Measurements from ENCODE around the gene MBOAT7. TPM values are rescaled to one million over a fixed set of nuclear protein-coding genes. Genes with fewer than 3 reads are reported as not detected.
A peak's percentile ranks its signal among the peaks of the same experiment; 100 is the strongest.

Gene MBOAT7
- total and polyA plus RNA-seq, 11 donors = 9.8 to 37.3 (median 19.6) TPM

- H3K27me3 ChIP-seq = no peaks in the 10 kb centered on the region
- intact Hi-C loops (cut with DNase I) = no loop called here
- WGBS, 4 donors = 82 to 89% (median 87%) methylated on average over 23 of the region's 23 CpGs
- peaks cover 1 to 100% (median 100%) of the 10 kb centered on the region in 9 donors for H3K36me3 ChIP-seq
- peaks cover 0 to 18% (median 6%) of the 10 kb centered on the region in 12 donors for H3K4me1 ChIP-seq
- ATAC-seq = no peak
- H3K9me3 ChIP-seq = no peaks in the 10 kb centered on the region
- DNase-seq = no peak
- H3K27ac ChIP-seq = no peak overlapping the region
- TF ChIP-seq CTCF (IDR thresholded peaks at IDR 0.05) = no peak
- TF ChIP-seq POLR2A (IDR thresholded peaks at IDR 0.05) = no peak
- no peak overlapping the region for H3K4me3 ChIP-seq
These were observed 37.9 kb downstream of the MBOAT7 start for GRCh38 chr19:54151362-54152035.

DNA sequence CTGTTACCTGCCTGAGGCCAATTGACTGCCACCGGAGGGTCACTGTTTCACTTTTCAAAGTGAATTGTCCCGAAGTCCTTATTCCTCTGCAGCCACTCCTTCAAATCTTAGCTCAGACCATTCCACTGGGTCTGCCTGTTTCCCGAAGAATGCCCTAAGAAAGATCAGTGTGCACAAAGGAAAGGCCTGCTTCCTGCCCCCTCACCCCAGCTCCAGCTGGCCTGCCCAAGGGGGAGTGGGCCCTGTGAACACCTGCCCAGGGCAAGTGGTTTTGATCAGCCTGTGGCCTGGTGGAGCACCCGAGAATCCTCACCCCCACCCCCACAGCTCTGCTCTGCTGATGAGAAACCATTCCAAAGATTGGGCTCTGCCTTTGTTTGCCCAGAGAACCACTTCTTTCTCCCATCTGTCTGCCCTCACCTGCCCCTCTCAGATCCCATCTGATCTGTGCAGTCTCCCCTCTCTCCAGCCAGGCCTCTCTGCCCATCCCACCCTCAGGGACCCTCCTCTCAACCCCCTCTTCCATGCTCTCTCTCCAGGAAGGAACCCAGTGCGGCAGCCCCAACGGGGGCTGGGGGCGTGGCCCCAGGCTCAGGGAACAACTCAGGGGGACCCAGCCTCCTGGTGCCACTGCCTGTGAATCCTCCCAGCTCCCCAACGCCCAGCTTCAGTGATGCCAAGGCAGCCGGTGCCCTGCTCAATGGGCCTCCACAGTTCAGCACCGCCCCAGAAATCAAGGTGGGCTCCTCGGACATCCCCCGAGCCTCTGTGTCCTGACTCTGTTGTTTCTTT lies 40.2 kb downstream of the MBOAT7 start:
- ATAC-seq = no peak
- WGBS, 4 donors = 79 to 83% (median 82%) methylated on average over 12 of the region's 12 CpGs
- H3K4me1 ChIP-seq = peaks cover 0 to 19% (median 1%) of the 10 kb centered on the region in 12 donors
- TF ChIP-seq POLR2A (IDR thresholded peaks at IDR 0.05) = no peak
- no peak for TF ChIP-seq CTCF (IDR thresholded peaks at IDR 0.05)
- H3K27ac ChIP-seq = no peak overlapping the region
- no peaks in the 10 kb centered on the region for H3K9me3 ChIP-seq
- no peak for DNase-seq
- no peak overlapping the region for H3K4me3 ChIP-seq
- intact Hi-C loops (cut with DNase I) = no loop called here
- peaks cover 7 to 100% (median 100%) of the 10 kb centered on the region in 9 donors for H3K36me3 ChIP-seq
- no peaks in the 10 kb centered on the region for H3K27me3 ChIP-seq

GRCh38 chr19:54148158-54148557 lies 41.2 kb downstream of the MBOAT7 start:
- peak overlapping the region in 8 of 12 donors; percentile 12 to 42 (median 34) for H3K27ac ChIP-seq
- H3K4me3 ChIP-seq = no peak overlapping the region
- DNase-seq = no peak
- intact Hi-C loops (cut with DNase I) = no loop called here
- H3K27me3 ChIP-seq = no peaks in the 10 kb centered on the region
- ATAC-seq = peak in 2 of 4 donors; percentile 4 to 28
- peaks cover 7 to 100% (median 100%) of the 10 kb centered on the region in 9 donors for H3K36me3 ChIP-seq
- H3K9me3 ChIP-seq = no peaks in the 10 kb centered on the region
- WGBS, 4 donors = 61 to 82% (median 78%) methylated on average over 9 to 19 of the region's 19 CpGs
- TF ChIP-seq CTCF (IDR thresholded peaks at IDR 0.05) = no peak
- H3K4me1 ChIP-seq = peaks cover 0 to 19% (median 0%) of the 10 kb centered on the region in 12 donors

GRCh38 chr19:54147676-54148075 lies 41.7 kb downstream of the MBOAT7 start:
- 62 to 84% (median 74%) methylated on average over 3 of the region's 3 CpGs for WGBS, 4 donors

More at GRCh38 chr19:54147676-54148075, 41.7 kb downstream of the MBOAT7 start:
- H3K27me3 ChIP-seq = no peaks in the 10 kb centered on the region
- peaks cover 7 to 100% (median 100%) of the 10 kb centered on the region in 9 donors for H3K36me3 ChIP-seq
- peak overlapping the region in 7 of 12 donors; percentile 12 to 42 (median 34) for H3K27ac ChIP-seq
- H3K9me3 ChIP-seq = no peaks in the 10 kb centered on the region
- no peak overlapping the region for H3K4me3 ChIP-seq
- peak; percentile 34 to 80 (median 58) for ATAC-seq
- peaks cover 0 to 19% (median 0%) of the 10 kb centered on the region in 12 donors for H3K4me1 ChIP-seq
- DNase-seq = peak in 4 of 5 donors; percentile 59 to 81 (median 72)
- intact Hi-C loops (cut with DNase I) = no loop called here
- TF ChIP-seq POLR2A (IDR thresholded peaks at IDR 0.05) (no peak), CTCF (IDR thresholded peaks at IDR 0.05) (peak in 1 of 12 donors; percentile 14)
